ENCODE measurements around the gene CAND1. TPM values are rescaled to one million over a fixed set of nuclear protein-coding genes. Genes with fewer than 3 reads are reported as not detected.

The CAND1 gene
- total RNA-seq, 1 experiment from 2014 or later, result 236 TPM

DNA sequence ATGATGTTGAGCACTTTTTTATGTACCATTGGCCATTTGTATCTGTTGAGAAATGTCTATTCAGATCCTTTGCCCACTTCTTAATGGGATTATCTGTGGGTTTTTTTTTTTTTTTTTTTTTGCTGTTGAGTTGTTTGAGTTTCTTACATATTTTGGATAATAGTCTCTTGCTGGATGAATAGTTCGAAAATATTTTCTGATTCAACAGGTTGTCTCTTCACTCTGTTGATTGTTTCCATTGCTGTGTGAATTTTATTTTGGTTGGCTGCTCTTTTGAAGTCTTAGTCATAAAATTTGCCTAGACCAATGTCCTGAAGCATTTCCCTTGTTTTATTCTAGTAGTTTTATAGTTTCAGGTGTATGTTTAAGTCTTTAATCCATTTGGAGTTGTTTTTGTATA lies 64.5 kb downstream of the CAND1 start:
- Mint-ChIP-seq H3K27ac (no peak overlapping the region), H3K4me1 (no peaks in the 10 kb centered on the region), H3K4me3 (no peak overlapping the region), H3K9me3 (peaks cover 14% of the 10 kb centered on the region), H3K27me3 (ENCODE audit: low read depth) (no peaks in the 10 kb centered on the region; the same call in 1 of the 2 replicates), H3K36me3 (peaks cover 8% of the 10 kb centered on the region)
- ATAC-seq (no peak), DNase-seq (ENCODE audit: low spot score) (no peak)
- CTCF ChIA-PET, result no interaction called here
- POLR2A ChIA-PET, result no interaction called here
- TF ChIP-seq TP53 (CRISPR knock-in tag; IDR thresholded peaks at IDR 0.05), result no peak
- TF ChIP-seq, protein P1, sequence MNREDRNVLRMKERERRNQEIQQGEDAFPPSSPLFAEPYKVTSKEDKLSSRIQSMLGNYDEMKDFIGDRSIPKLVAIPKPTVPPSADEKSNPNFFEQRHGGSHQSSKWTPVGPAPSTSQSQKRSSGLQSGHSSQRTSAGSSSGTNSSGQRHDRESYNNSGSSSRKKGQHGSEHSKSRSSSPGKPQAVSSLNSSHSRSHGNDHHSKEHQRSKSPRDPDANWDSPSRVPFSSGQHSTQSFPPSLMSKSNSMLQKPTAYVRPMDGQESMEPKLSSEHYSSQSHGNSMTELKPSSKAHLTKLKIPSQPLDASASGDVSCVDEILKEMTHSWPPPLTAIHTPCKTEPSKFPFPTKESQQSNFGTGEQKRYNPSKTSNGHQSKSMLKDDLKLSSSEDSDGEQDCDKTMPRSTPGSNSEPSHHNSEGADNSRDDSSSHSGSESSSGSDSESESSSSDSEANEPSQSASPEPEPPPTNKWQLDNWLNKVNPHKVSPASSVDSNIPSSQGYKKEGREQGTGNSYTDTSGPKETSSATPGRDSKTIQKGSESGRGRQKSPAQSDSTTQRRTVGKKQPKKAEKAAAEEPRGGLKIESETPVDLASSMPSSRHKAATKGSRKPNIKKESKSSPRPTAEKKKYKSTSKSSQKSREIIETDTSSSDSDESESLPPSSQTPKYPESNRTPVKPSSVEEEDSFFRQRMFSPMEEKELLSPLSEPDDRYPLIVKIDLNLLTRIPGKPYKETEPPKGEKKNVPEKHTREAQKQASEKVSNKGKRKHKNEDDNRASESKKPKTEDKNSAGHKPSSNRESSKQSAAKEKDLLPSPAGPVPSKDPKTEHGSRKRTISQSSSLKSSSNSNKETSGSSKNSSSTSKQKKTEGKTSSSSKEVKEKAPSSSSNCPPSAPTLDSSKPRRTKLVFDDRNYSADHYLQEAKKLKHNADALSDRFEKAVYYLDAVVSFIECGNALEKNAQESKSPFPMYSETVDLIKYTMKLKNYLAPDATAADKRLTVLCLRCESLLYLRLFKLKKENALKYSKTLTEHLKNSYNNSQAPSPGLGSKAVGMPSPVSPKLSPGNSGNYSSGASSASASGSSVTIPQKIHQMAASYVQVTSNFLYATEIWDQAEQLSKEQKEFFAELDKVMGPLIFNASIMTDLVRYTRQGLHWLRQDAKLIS (CRISPR knock-in tag; IDR thresholded peaks at IDR 0.05; ENCODE audit: borderline replicate concordance), result no peak
- TF ChIP-seq IRF2 (CRISPR knock-in tag; IDR thresholded peaks at IDR 0.05; ENCODE audit: borderline replicate concordance, low read depth), result no peak
- TF ChIP-seq, protein P2, sequence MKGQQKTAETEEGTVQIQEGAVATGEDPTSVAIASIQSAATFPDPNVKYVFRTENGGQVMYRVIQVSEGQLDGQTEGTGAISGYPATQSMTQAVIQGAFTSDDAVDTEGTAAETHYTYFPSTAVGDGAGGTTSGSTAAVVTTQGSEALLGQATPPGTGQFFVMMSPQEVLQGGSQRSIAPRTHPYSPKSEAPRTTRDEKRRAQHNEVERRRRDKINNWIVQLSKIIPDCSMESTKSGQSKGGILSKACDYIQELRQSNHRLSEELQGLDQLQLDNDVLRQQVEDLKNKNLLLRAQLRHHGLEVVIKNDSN (CRISPR knock-in tag; IDR thresholded peaks at IDR 0.05), result no peak
- TF ChIP-seq ZNF671 (CRISPR knock-in tag; IDR thresholded peaks at IDR 0.05), result no peak
- no peak for TF ChIP-seq STAT6 (CRISPR knock-in tag; conservative IDR thresholded peaks at IDR 0.05; ENCODE audit: low read depth)
- TF ChIP-seq NR2C2 (CRISPR knock-in tag; IDR thresholded peaks at IDR 0.05), result no peak
- no peak for TF ChIP-seq ATF1 (CRISPR knock-in tag; IDR thresholded peaks at IDR 0.05)
- no peak for TF ChIP-seq TEAD1 (CRISPR knock-in tag; IDR thresholded peaks at IDR 0.05)
- TF ChIP-seq USF2 (CRISPR knock-in tag; IDR thresholded peaks at IDR 0.05), result no peak
- no peak for TF ChIP-seq KAT7 (CRISPR knock-in tag; IDR thresholded peaks at IDR 0.05; ENCODE audit: borderline replicate concordance)
- no peak for TF ChIP-seq CTCF (IDR thresholded peaks at IDR 0.05)
- no peak for TF ChIP-seq NFATC4 (CRISPR knock-in tag; IDR thresholded peaks at IDR 0.05)
- TF ChIP-seq ELF4 (CRISPR knock-in tag; IDR thresholded peaks at IDR 0.05; ENCODE audit: low read depth), result no peak
- TF ChIP-seq, protein P3, sequence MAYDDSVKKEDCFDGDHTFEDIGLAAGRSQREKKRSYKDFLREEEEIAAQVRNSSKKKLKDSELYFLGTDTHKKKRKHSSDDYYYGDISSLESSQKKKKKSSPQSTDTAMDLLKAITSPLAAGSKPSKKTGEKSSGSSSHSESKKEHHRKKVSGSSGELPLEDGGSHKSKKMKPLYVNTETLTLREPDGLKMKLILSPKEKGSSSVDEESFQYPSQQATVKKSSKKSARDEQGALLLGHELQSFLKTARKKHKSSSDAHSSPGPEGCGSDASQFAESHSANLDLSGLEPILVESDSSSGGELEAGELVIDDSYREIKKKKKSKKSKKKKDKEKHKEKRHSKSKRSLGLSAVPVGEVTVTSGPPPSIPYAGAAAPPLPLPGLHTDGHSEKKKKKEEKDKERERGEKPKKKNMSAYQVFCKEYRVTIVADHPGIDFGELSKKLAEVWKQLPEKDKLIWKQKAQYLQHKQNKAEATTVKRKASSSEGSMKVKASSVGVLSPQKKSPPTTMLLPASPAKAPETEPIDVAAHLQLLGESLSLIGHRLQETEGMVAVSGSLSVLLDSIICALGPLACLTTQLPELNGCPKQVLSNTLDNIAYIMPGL (CRISPR knock-in tag; IDR thresholded peaks at IDR 0.05), result no peak

Data from WTC11 (cell line).